Adrenal gland (tissue), 12 donors: Measurements from ENCODE around the gene TGFBR3. TPM values are rescaled to one million over a fixed set of nuclear protein-coding genes. Genes with fewer than 3 reads are reported as not detected.
A peak's percentile ranks its signal among the peaks of the same experiment; 100 is the strongest.

ENCODE experiments used
- DNase-seq, 7 donors: peaks; one replicate each; pipeline ENCODE4 v3.0.0-alpha.2; 2019 to 2020
- H3K27ac ChIP-seq, 5 donors: fragments of 200-600 bp; sonication (generic) in 4 of 5; 1 replicate in 3 of 5; 2 replicates in 2 of 5; pipeline versions ENCODE4 v1.5.1 to v1.8.0; 2016 to 2020; ENCODE audit warnings: mild to moderate bottlenecking in 1 of 5
- H3K27me3 ChIP-seq: fragments of 200-600 bp; 2 replicates; pipeline ENCODE4 v1.8.0; 2021
- H3K36me3 ChIP-seq, 2 donors: fragments of 200-600 bp; replicated peaks in 1 of 2; 1 replicate in 1 of 2; 2 replicates in 1 of 2; pipeline versions ENCODE4 v1.5.1 to v1.8.0; 2018 to 2022
- H3K4me1 ChIP-seq, 2 donors: fragments of 200-600 bp; replicated peaks in 1 of 2; 1 replicate in 1 of 2; 2 replicates in 1 of 2; pipeline versions ENCODE4 v1.5.1 to v1.8.0; 2018 to 2021
- H3K4me3 ChIP-seq, 4 donors: fragments of 200-600 bp; sonication (generic) in 3 of 4; one replicate each; pipeline ENCODE4 v1.5.1; 2016 to 2018
- H3K9me3 ChIP-seq, 3 donors: fragments of 200-600 bp; sonication (generic) in 1 of 3; replicated peaks in 1 of 3; 1 replicate in 2 of 3; 2 replicates in 1 of 3; pipeline versions ENCODE4 v1.5.1 to v1.8.0; 2016 to 2021
- POLR2A ChIP-seq, 2 donors: fragments of 450-650 bp; IDR thresholded peaks; one replicate each; pipeline ENCODE4 v1.6.1; 2017; ENCODE audit warnings: antibody characterized with exemption in 2 of 2, mild to moderate bottlenecking in 2 of 2, moderate library complexity in 1 of 2
- WGBS, 4 donors: extraction: QIAGEN DNeasy Blood & Tissue Kit in 2 of 4; methylation state at CpG; one replicate each; pipeline versions ENCODE4 v1.1.5 to v1.1.7; 2013 to 2017; 5-methylcytosine and 5-hydroxymethylcytosine counted together
- intact Hi-C, 2 donors: fragments of 100-400 bp; cut with DNase I; formaldehyde crosslinking; loops; one replicate each; pipeline versions ENCODE4 v1.14.1 to v1.15.0; 2022 to 2023
- polyA plus RNA-seq, 3 donors: library from polyadenylated mRNA; stranded (reverse); fragments of 200-250 nt in 2 of 3; fragments of 350-450 nt in 1 of 3; fragmentation: Illumina TruSeq in 1 of 3; extraction: RNeasy Lipid Tissue Mini Kit (QIAGEN cat#74804) in 1 of 3; gene quantifications; one replicate each; pipeline ENCODE4 v1.2.3, GENCODE V29; 2013 to 2014
- total RNA-seq, 9 donors: library from RNA; depleted of rRNA in 4 of 9; stranded (reverse); fragments of >200 nt in 4 of 9; fragments of 120-200 nt in 1 of 9; fragmentation: NEBNext Ultra II Directional in 1 of 9; extraction: Animal tissue kit (Norgen Biotek cat#: 25700) in 1 of 9; gene quantifications; one replicate each; pipeline versions ENCODE4 v1.1.0 to v1.2.4, GENCODE V29; 2013 to 2023
- TF ChIP-seq, protein P1 (sequence below), 6 experiments: fragments of 450-650 bp in 4 of 6; fragments of 200-600 bp in 2 of 6; sonication (generic) in 1 of 6; IDR thresholded peaks; 1 replicate in 5 of 6; 2 replicates in 1 of 6; pipeline versions ENCODE4 v1.5.1 to v1.8.0; 2016 to 2021; ENCODE audit warnings: antibody characterized with exemption in 6 of 6, mild to moderate bottlenecking in 2 of 6, moderate library complexity in 1 of 6
- donor health status: healthy with polysubstance abuse.
- donor health status: Bipolar disorder and iron deficiency.
- donor health status: DM: yes; HTN: yes; CAD: no.
- donor health status: DM: no; HTN: no; CAD: no.
- donor health status: DM: no; HTN: no; CAD: no.
- donor health status: DM: yes; HTN: yes; CAD: no.

Gene TGFBR3
- total and polyA plus RNA-seq, 12 donors: 13.9 to 340 (median 148) TPM

DNA sequence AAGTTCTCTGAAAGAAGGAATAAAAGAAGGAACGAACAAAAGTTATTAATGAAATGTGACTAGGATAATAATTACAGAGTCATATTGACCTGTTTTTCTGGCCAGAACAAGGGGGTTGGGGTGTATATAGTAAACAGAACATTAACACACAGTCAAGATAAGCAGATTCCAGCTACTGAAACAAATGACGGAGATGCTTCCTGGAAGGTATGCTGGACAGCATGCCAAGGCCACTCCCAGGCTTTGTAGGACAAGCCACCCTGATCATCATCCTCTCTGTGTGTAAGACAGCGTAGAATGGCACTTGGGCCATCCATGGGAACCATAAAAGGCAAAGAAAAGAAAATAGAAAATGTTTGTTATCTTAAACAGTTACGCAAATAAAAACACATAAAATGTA, 120.7 kb downstream of the TGFBR3 start:
- Histone ChIP-seq H3K4me1 (peaks cover 16 to 66% of the 10 kb centered on the region in 2 donors), H3K36me3 (no peaks in the 10 kb centered on the region), H3K27me3 (no peaks in the 10 kb centered on the region), H3K9me3 (no peaks in the 10 kb centered on the region), H3K4me3 (no peak overlapping the region), H3K27ac (peak overlapping the region in 4 of 5 donors; percentile 10 to 82 (median 49))
- intact Hi-C loops: no loop called here
- WGBS, 4 donors: 55 to 57% (median 57%) methylated on average over 4 of the region's 4 CpGs
- TF ChIP-seq, protein P1, sequence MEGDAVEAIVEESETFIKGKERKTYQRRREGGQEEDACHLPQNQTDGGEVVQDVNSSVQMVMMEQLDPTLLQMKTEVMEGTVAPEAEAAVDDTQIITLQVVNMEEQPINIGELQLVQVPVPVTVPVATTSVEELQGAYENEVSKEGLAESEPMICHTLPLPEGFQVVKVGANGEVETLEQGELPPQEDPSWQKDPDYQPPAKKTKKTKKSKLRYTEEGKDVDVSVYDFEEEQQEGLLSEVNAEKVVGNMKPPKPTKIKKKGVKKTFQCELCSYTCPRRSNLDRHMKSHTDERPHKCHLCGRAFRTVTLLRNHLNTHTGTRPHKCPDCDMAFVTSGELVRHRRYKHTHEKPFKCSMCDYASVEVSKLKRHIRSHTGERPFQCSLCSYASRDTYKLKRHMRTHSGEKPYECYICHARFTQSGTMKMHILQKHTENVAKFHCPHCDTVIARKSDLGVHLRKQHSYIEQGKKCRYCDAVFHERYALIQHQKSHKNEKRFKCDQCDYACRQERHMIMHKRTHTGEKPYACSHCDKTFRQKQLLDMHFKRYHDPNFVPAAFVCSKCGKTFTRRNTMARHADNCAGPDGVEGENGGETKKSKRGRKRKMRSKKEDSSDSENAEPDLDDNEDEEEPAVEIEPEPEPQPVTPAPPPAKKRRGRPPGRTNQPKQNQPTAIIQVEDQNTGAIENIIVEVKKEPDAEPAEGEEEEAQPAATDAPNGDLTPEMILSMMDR (IDR thresholded peaks at IDR 0.05): no peak
- TF ChIP-seq POLR2A (IDR thresholded peaks at IDR 0.05): no peak
- peak in 6 of 7 donors; percentile 67 to 89 (median 74) for DNase-seq

DNA sequence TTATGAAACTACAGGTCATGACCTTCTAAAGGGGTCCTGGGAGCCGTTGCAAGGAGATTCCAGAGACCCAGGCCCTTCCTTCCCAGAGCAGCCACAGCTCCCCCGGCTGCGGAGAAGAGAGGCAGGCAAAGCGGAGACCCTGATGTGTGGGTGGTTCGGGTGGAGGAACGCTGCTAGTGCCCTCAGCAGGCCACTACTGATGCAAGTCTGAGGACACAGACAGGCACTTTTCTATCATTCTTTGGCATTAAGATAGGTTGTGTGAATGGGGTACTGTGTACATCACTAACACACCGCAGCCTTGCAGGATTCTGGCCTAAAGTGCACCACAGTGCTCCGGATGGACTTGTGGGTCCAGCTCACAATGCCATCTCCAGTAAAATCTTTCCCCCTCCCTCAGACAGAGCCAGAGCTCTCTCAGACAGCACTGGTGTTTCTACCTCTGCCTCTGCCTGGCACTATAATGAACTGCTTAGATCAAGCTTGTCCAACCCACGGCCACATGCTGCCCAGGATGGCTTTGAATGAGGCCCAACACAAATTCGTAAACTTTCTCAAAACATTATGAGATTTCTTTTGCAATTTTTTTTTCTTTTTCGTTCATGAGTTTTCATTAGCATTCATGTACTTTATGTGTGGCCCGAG, 121.4 kb downstream of the TGFBR3 start:
- intact Hi-C loops: no loop called here
- peaks cover 16 to 67% of the 10 kb centered on the region in 2 donors for H3K4me1 ChIP-seq

GRCh38 chr1:91763252-91763651, 122.7 kb downstream of the TGFBR3 start:
- Histone ChIP-seq H3K4me3 (no peak overlapping the region), H3K9me3 (no peaks in the 10 kb centered on the region), H3K36me3 (peaks cover 0 to 5% of the 10 kb centered on the region in 2 donors), H3K27ac (peak overlapping the region in 4 of 5 donors; percentile 16 to 76 (median 54)), H3K4me1 (peaks cover 16 to 76% of the 10 kb centered on the region in 2 donors), H3K27me3 (no peaks in the 10 kb centered on the region)
- no peak for DNase-seq
- 38 to 65% (median 42%) methylated on average over 4 of the region's 4 CpGs for WGBS, 4 donors
- TF ChIP-seq, protein P1 (IDR thresholded peaks at IDR 0.05): no peak
- TF ChIP-seq POLR2A (IDR thresholded peaks at IDR 0.05): no peak
- intact Hi-C loops: no loop called here

More for the DNA sequence above, 121.4 kb downstream of the TGFBR3 start:
- Histone ChIP-seq H3K27me3 (no peaks in the 10 kb centered on the region), H3K27ac (peak overlapping the region in 4 of 5 donors; percentile 10 to 82 (median 46)), H3K9me3 (no peaks in the 10 kb centered on the region), H3K4me3 (no peak overlapping the region), H3K36me3 (no peaks in the 10 kb centered on the region)
- no peak for DNase-seq
- 87 to 91% (median 90%) methylated on average over 12 of the region's 12 CpGs for WGBS, 4 donors
- TF ChIP-seq, protein P1 (IDR thresholded peaks at IDR 0.05): no peak
- TF ChIP-seq POLR2A (IDR thresholded peaks at IDR 0.05): no peak

- Histone ChIP-seq H3K9me3 (no peaks in the 10 kb centered on the region), H3K27me3 (no peaks in the 10 kb centered on the region), H3K27ac (peak overlapping the region in 2 of 5 donors; percentile 30 to 73), H3K4me3 (no peak overlapping the region), H3K4me1 (peaks cover 16 to 78% of the 10 kb centered on the region in 2 donors), H3K36me3 (peaks cover 0 to 16% of the 10 kb centered on the region in 2 donors)
- WGBS, 4 donors: 74 to 91% (median 82%) methylated on average over 1 of the region's 1 CpG
- TF ChIP-seq, protein P1 (IDR thresholded peaks at IDR 0.05): no peak
- TF ChIP-seq POLR2A (IDR thresholded peaks at IDR 0.05): no peak
- intact Hi-C loops: no loop called here
- peak in 3 of 7 donors; percentile 39 to 54 (median 43) for DNase-seq
These were observed 124.6 kb downstream of the TGFBR3 start for GRCh38 chr1:91761295-91761721.
